H9 (cell line): Measurements from ENCODE around the gene PPP3CB. TPM values are rescaled to one million over a fixed set of nuclear protein-coding genes. Genes with fewer than 3 reads are reported as not detected.

ENCODE experiments used
- DNase-seq: peaks from one replicate; pipeline ENCODE4 v3.0.0-alpha.2; 2017
- H2AFZ ChIP-seq: one replicate; pipeline ENCODE4 v1.6.1; 2013; ENCODE audit warnings: mild to moderate bottlenecking, low read length, control low read depth, moderate library complexity
- H2AK5ac ChIP-seq: 2 replicates; pipeline ENCODE4 v1.6.1; 2013; ENCODE audit warnings: low read length, control low read depth, mixed read lengths; ENCODE audit not compliant: insufficient read length
- H2BK120ac ChIP-seq: one replicate; pipeline ENCODE4 v1.6.1; 2013; ENCODE audit warnings: low read depth, mild to moderate bottlenecking, low read length, control low read depth, inconsistent platforms; ENCODE audit not compliant: poor library complexity, severe bottlenecking
- H2BK12ac ChIP-seq: 2 replicates; pipeline ENCODE4 v1.6.1; 2013; ENCODE audit warnings: low read length, control low read depth, mixed read lengths, low read depth; ENCODE audit not compliant: insufficient read length
- H2BK15ac ChIP-seq: 2 replicates; pipeline ENCODE4 v1.6.1; 2013; ENCODE audit warnings: low read depth, low read length, control low read depth
- H2BK20ac ChIP-seq: one replicate; pipeline ENCODE4 v1.6.1; 2013; ENCODE audit warnings: low read depth, mild to moderate bottlenecking, low read length, control low read depth, inconsistent platforms; ENCODE audit not compliant: poor library complexity, severe bottlenecking
- H2BK5ac ChIP-seq: 2 replicates; pipeline ENCODE4 v1.6.1; 2013; ENCODE audit warnings: low read length, control low read depth, mixed read lengths; ENCODE audit not compliant: insufficient read length
- H3K14ac ChIP-seq: 2 replicates; pipeline ENCODE4 v1.6.1; 2013; ENCODE audit warnings: low read length, control low read depth; ENCODE audit not compliant: insufficient read depth
- H3K18ac ChIP-seq: 2 replicates; pipeline ENCODE4 v1.6.1; 2013; ENCODE audit warnings: low read depth, mild to moderate bottlenecking, mixed read lengths, low read length, control low read depth; ENCODE audit not compliant: insufficient read length
- H3K23ac ChIP-seq: 2 replicates; pipeline ENCODE4 v1.6.1; 2013; ENCODE audit warnings: low read length, control low read depth, mixed read lengths, low read depth; ENCODE audit not compliant: insufficient read length
- H3K23me2 ChIP-seq: 2 replicates; pipeline ENCODE4 v1.6.1; 2013; ENCODE audit warnings: low read depth, mild to moderate bottlenecking, mixed read lengths, low read length, control low read depth; ENCODE audit not compliant: insufficient read length, poor library complexity, severe bottlenecking
- H3K27ac ChIP-seq: 2 replicates; pipeline ENCODE4 v1.5.1; 2013; ENCODE audit warnings: low read length, control low read depth, mixed read lengths, low read depth; ENCODE audit not compliant: insufficient read length
- H3K27me3 ChIP-seq: 2 replicates; pipeline ENCODE4 v1.6.1; 2013; ENCODE audit warnings: low read length, control low read depth, inconsistent platforms; ENCODE audit not compliant: insufficient read depth
- H3K4ac ChIP-seq: 2 replicates; pipeline ENCODE4 v1.6.1; 2013; ENCODE audit warnings: low read depth, mild to moderate bottlenecking, control low read depth, inconsistent platforms, low read length, moderate library complexity
- H3K4me1 ChIP-seq: 2 replicates; pipeline ENCODE4 v1.6.1; 2013; ENCODE audit warnings: low read length, control low read depth, inconsistent platforms; ENCODE audit not compliant: insufficient read depth
- H3K4me2 ChIP-seq: 2 replicates; pipeline ENCODE4 v1.6.1; 2013; ENCODE audit warnings: low read length, control low read depth, mixed read lengths; ENCODE audit not compliant: insufficient read length, insufficient read depth
- H3K56ac ChIP-seq: 2 replicates; pipeline ENCODE4 v1.6.1; 2013; ENCODE audit warnings: low read depth, mild to moderate bottlenecking, mixed read lengths, low read length, control low read depth; ENCODE audit not compliant: insufficient read length
- H3K79me1 ChIP-seq: 2 replicates; pipeline ENCODE4 v1.6.1; 2013; ENCODE audit warnings: low read depth, mild to moderate bottlenecking, moderate library complexity, low read length, control low read depth, inconsistent platforms; ENCODE audit not compliant: insufficient read depth, poor library complexity, severe bottlenecking
- H3K79me2 ChIP-seq: 2 replicates; pipeline ENCODE4 v1.6.1; 2013; ENCODE audit warnings: low read length, control low read depth, inconsistent platforms; ENCODE audit not compliant: insufficient read depth
- H3K9ac ChIP-seq: 2 replicates; pipeline ENCODE4 v1.6.1; 2013; ENCODE audit warnings: low read length, control low read depth, mixed read lengths; ENCODE audit not compliant: insufficient read length; ENCODE audit errors: extremely low read depth
- H3K9me3 ChIP-seq: one replicate; pipeline ENCODE4 v1.6.1; 2013; ENCODE audit warnings: low read depth, low read length, inconsistent platforms; ENCODE audit not compliant: control insufficient read depth
- H3T11ph ChIP-seq: one replicate; pipeline ENCODE4 v1.6.1; 2013; ENCODE audit warnings: mild to moderate bottlenecking, low read length, control low read depth, inconsistent platforms
- H4K20me1 ChIP-seq: one replicate; pipeline ENCODE4 v1.6.1; 2013; ENCODE audit not compliant: control insufficient read depth, insufficient read length, insufficient read depth
- H4K5ac ChIP-seq: 2 replicates; pipeline ENCODE4 v1.6.1; 2013; ENCODE audit warnings: low read depth, mild to moderate bottlenecking, mixed read lengths, low read length, control low read depth; ENCODE audit not compliant: insufficient read length
- H4K8ac ChIP-seq: replicated peaks from 2 replicates; pipeline ENCODE4 v1.6.1; 2013; ENCODE audit warnings: low read length, control low read depth, mixed read lengths, low read depth; ENCODE audit not compliant: insufficient read length
- H4K91ac ChIP-seq: 2 replicates; pipeline ENCODE4 v1.6.1; 2013; ENCODE audit warnings: low read depth, mild to moderate bottlenecking, moderate library complexity, mixed read lengths, low read length, control low read depth; ENCODE audit not compliant: insufficient read length
- H3K27ac Mint-ChIP-seq, 3 experiments: 2 replicates in 2 of 3; 3 replicates in 1 of 3; pipeline ENCODE4 v1.8.0; 2020 to 2021; ENCODE audit warnings: mixed read lengths in 3 of 3, mild to moderate bottlenecking in 1 of 3, moderate library complexity in 1 of 3
- H3K27me3 Mint-ChIP-seq: 2 replicates; pipeline ENCODE4 v1.8.0; 2021; ENCODE audit warnings: low read depth, mild to moderate bottlenecking, moderate library complexity, mixed read lengths
- H3K36me3 Mint-ChIP-seq, 3 experiments: 2 replicates in 2 of 3; 3 replicates in 1 of 3; pipeline ENCODE4 v1.8.0; 2020 to 2021; ENCODE audit warnings: low read depth in 3 of 3, mixed read lengths in 3 of 3; ENCODE audit not compliant: insufficient read depth in 1 of 3
- H3K4me1 Mint-ChIP-seq, 2 experiments: 2 replicates each; pipeline ENCODE4 v1.8.0; 2020; ENCODE audit warnings: mixed read lengths in 2 of 2
- H3K4me3 Mint-ChIP-seq, 2 experiments: 2 replicates in 1 of 2; 3 replicates in 1 of 2; pipeline ENCODE4 v1.8.0; 2020 to 2021; ENCODE audit warnings: mild to moderate bottlenecking in 2 of 2, mixed read lengths in 2 of 2, moderate library complexity in 1 of 2
- H3K9me3 Mint-ChIP-seq, 2 experiments: 2 replicates in 1 of 2; 3 replicates in 1 of 2; pipeline ENCODE4 v1.8.0; 2020; ENCODE audit warnings: mild to moderate bottlenecking in 2 of 2, mixed read lengths in 2 of 2, moderate library complexity in 1 of 2
- WGBS: extraction: QIAGEN DNeasy Blood & Tissue Kit; methylation state at CpG from one replicate; pipeline ENCODE4 v1.1.7; 2013; ENCODE audit warnings: missing lambda C conversion rate, low lambda C conversion rate, mixed read lengths; ENCODE audit not compliant: insufficient read length; ENCODE audit errors: extremely low coverage; 5-methylcytosine and 5-hydroxymethylcytosine counted together
- total RNA-seq: library from RNA; stranded (reverse); gene quantifications from 2 replicates; pipeline ENCODE4 v1.2.1, GENCODE V29; 2021
- TF ChIP-seq, protein P1 (sequence below): fragments of 200-600 bp; sonication (generic); conservative IDR thresholded peaks from 3 replicates; pipeline ENCODE4 v1.8.0; 2021; ENCODE audit warnings: antibody characterized with exemption, mild to moderate bottlenecking

The PPP3CB gene
- total RNA-seq, 1 experiment from 2014 or later = 37.3 TPM

DNA sequence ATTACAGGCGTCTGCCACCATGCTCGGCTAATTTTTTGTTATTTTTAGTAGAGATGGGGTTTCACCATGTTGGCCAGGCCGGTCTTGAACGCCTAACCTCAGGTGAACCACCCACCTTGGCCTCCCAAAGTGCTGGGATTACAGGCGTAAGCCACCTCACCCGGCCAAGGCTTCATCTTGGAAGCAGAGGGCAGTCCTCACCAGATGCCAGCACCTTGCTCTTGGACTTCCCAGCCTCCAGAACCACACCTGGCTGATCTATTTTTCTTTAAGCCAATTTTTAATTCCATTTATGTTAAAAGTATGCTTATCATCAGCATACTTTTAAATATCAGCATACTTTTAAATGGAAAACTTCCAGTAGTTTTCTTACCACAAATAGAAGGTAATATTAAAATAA is 94.2 kb downstream of the PPP3CB start:
- no CpG with 5 or more reads among the region's 6 CpGs for WGBS
- Histone ChIP-seq H2BK120ac (no peak overlapping the region), H2BK12ac (no peak overlapping the region), H3K4me1 (no peaks in the 10 kb centered on the region), H3K27ac (no peak overlapping the region), H4K8ac (no peak overlapping the region), H3K56ac (no peak overlapping the region), H2BK15ac (no peak overlapping the region), H2AK5ac (no peak overlapping the region), H4K5ac (no peak overlapping the region), H3K18ac (no peak overlapping the region), H3K27me3 (no peaks in the 10 kb centered on the region), H3K9me3 (no peaks in the 10 kb centered on the region), H3K9ac (no peak overlapping the region), H3K79me2 (no peaks in the 10 kb centered on the region; the same call in 1 of the 2 replicates), H4K91ac (no peak overlapping the region), H3T11ph (no peak overlapping the region), H4K20me1 (no peaks in the 10 kb centered on the region), H2AFZ (no peak overlapping the region), H2BK5ac (no peak overlapping the region), H3K4me2 (no peak overlapping the region), H2BK20ac (no peak overlapping the region), H3K14ac (no peak overlapping the region), H3K23ac (no peak overlapping the region), H3K4ac (no peak overlapping the region), H3K79me1 (peaks cover 11% of the 10 kb centered on the region), H3K23me2 (no peaks in the 10 kb centered on the region)
- DNase-seq = no peak
- Mint-ChIP-seq H3K4me1 (no peaks in the 10 kb centered on the region; a peak in 1 of 4 replicates), H3K9me3 (peaks cover 0 to 3% of the 10 kb centered on the region in 2 experiments; a peak in 1 of 5 replicates), H3K4me3 (no peak overlapping the region), H3K36me3 (peaks cover under 1 to 20% (median 17%) of the 10 kb centered on the region in 3 experiments; a peak in 6 of 7 replicates), H3K27ac (no peak overlapping the region), H3K27me3 (no peaks in the 10 kb centered on the region)
- TF ChIP-seq, protein P1, sequence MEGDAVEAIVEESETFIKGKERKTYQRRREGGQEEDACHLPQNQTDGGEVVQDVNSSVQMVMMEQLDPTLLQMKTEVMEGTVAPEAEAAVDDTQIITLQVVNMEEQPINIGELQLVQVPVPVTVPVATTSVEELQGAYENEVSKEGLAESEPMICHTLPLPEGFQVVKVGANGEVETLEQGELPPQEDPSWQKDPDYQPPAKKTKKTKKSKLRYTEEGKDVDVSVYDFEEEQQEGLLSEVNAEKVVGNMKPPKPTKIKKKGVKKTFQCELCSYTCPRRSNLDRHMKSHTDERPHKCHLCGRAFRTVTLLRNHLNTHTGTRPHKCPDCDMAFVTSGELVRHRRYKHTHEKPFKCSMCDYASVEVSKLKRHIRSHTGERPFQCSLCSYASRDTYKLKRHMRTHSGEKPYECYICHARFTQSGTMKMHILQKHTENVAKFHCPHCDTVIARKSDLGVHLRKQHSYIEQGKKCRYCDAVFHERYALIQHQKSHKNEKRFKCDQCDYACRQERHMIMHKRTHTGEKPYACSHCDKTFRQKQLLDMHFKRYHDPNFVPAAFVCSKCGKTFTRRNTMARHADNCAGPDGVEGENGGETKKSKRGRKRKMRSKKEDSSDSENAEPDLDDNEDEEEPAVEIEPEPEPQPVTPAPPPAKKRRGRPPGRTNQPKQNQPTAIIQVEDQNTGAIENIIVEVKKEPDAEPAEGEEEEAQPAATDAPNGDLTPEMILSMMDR = no peak
